Measurements from ENCODE around the gene AGRP.

The AGRP gene

DNA sequence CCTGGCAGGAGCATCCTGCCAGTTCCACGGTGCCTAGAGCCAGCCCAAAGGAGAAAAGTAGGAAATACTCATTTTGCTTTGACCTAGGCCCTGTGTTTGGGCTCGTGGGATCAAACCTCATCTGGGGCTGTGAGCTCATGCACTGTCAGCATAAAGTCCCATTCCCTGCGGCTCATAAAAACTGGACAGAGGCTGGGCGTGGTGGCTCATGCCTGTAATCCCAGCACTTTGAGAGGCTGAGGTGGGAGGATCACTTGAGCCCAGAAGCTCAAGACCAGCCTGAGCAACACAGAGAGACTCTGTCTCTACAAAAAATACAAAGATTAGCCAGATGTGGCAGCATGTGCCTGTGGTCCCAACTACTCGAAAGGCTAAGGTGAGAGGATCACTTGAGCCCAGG, 20.3 kb downstream of the AGRP start:
- DNase-seq (ENCODE audit: low spot score), result no peak

DNA sequence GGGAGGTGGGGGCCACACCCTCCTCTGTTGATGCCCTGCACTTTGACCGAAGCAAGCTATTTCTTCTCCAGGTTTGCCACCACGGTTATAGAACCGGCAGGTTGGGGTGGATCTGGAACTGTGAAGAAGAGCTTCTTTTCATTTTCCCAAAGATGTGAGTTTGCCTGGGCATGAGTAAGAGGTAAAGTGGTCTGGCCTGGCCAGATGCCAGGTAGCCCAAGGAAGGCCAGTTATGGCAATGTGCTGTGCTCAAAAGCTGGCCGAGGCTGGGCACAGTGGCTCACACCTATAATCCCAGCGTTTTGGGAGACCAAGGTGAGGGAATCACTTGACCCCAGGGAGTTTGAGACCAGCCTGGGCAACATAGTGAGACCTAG, 21.1 kb downstream of the AGRP start:
- DNase-seq (ENCODE audit: low spot score), result no peak

DNA sequence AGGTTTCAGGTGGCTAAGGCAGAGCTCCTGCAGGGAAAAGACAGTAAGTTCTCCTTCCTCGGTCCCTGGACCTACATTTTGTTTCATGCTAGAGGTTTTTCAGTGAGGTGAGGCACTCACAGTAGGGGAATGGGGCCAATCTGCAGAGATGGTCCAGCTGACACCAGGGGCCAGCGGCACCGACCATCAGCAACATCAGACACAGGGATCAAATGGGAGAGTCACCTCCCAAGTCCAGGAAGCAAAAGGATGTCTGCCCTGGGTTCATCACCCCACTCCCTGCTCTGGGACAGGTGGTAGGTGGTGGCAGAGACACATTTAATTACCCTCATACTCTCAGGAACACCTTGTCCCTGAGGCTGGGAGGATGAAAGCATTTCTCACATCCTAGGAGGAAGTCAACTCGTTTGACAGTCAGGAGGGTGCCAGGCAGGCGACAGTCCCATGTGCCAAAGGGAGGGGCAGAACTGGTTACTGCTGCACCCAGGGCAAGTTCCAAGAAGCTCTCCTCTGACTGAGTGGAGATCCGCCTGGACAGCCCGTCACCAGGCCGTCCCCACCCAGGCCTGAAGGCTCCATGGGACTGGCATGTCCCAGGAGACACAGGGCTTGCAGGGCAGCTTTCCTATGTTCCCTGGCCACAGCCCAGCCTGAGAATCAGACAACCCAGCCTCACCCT, 21.6 kb downstream of the AGRP start:
- no peak for DNase-seq (ENCODE audit: low spot score)

DNA sequence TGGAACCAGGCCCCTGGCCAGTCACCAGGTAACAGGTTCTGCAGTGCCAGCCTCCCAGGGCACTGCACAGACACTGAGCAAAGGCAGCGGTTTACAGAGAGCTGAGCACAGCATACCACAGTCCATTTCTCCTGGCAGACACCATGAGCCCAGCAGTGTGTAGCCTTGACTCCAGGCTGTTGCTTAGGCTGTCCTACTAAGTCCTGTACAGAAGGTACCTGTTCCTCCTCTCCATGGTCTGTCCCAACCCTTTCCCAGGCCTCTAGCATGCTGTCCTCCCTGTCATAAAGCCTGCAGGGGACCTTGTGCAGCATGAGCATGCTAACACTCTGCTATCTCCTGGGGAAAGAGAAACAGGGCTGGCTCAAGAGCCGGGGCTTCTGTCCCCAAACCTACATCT, 22.4 kb downstream of the AGRP start:
- no peak for DNase-seq (ENCODE audit: low spot score)

DNA sequence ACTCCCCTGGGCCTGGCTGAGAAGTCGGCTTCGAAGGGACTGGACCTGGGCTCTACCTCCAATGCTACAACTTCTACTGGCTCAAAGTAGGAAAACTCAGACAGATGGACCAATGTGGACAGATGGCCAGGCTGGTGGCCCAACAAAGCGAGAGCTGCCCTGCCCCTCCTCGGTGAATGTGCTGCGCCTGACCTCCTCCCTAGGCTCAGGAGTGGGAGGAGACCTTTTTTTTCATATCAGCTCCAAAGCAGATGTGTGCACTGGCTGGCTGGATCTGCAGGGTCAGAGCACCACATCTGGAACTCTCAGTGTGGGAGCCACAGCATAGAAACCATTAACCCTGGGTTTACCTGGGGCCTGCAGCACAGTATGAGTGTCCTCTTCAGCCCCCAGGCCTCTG, 23.2 kb downstream of the AGRP start:
- no peak for DNase-seq (ENCODE audit: low spot score)

DNA sequence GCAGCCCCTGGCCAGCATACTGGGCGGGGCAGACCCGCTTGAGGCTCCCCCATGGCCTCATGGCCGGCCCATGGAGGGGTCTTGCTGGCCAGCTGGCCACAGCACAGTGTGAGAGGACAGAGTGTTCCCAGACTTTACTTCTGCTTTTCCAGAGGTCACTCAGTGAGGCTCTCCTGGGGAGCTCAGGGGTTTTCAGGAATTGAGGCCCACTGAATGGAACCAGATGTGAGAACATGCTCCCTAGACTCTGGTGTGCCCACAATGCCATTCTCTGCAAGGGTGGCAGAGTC, 23.5 kb downstream of the AGRP start:
- no peak for DNase-seq (ENCODE audit: low spot score)

DNA sequence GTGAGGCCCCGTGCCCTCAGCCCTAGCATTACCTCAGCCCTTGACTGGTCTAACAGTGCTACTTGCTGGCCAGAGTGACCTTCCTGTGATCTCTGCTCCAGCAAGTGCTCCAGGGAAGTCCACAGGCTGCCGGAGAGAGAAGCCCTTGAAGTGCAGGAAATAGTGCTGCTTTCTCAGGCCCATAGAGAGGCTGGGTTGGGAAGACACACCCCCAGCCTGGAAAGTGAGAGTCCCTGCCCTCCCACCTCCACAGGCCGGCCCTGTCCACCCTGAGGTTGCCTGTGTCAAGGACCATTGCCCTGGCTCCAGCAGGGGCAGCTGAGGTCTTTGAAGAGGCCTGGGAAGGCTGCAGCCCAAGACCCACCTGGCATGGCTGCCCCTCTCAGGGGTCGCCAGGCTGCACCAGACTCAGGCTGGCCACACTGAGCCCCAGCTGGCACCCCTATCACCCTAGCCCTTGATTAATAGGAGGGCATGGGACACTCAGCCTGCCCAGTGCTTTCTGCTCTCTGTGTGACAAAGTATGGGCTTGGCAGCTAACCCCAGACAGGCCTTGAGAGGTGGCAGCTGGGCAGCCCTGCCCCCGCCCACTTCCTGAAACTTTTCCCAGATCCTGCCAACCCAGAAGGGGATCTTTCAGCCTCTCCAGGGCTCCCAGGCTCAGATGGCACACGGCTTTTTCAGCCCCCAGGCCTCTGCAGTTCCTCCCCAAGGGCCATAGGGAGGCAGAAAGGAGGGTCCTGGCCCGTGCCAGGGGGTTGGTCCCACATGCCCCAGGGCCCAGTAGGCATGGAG, 24.1 kb downstream of the AGRP start:
- DNase-seq (ENCODE audit: low spot score), result no peak

DNA sequence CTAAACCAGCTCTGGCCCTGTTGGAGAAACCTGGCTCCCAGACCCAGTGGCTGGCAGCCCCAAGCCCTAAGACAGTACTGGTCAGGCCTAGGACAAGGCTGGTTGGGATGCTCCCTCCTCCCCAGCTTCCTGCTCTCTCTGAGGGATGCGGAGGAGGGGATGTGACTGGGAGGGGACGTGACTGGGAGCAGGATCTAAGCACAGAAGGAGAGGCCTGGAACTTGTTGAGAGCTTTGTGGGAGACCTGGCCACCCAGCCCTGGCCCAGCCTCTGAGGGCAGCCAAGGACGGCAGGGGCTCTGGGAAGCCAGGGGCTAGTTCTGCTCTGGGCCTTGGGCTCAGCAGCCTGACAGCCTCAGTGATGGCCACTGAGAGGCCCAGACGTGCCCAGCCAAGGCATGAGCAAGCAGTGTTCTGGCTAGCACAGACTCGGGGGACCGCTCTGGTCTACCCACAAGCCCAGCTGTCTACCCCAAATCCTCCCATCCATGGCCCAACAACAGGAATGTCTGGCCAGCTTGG, 25.2 kb downstream of the AGRP start:
- DNase-seq (ENCODE audit: low spot score), result no peak

DNA sequence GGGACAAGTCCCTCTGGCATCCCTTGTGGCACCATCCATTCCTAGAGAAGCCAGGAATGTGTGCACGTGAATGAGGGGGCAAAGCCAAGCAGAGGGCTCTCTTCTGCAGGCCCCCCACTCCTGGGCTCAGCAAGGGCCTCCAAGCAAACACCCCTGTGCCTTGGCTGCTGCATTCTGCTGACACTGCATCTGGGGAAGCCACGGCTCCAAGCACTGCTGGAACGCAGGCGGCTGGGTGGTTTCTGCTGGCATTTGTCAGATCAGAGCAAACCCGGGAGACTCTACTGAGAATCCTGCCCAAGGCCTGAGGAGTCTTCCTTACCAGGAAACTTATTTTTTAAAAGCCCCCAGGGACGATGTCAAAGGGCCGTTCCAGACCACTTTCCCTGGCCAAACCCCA, 25.7 kb downstream of the AGRP start:
- no peak for DNase-seq (ENCODE audit: low spot score)

DNA sequence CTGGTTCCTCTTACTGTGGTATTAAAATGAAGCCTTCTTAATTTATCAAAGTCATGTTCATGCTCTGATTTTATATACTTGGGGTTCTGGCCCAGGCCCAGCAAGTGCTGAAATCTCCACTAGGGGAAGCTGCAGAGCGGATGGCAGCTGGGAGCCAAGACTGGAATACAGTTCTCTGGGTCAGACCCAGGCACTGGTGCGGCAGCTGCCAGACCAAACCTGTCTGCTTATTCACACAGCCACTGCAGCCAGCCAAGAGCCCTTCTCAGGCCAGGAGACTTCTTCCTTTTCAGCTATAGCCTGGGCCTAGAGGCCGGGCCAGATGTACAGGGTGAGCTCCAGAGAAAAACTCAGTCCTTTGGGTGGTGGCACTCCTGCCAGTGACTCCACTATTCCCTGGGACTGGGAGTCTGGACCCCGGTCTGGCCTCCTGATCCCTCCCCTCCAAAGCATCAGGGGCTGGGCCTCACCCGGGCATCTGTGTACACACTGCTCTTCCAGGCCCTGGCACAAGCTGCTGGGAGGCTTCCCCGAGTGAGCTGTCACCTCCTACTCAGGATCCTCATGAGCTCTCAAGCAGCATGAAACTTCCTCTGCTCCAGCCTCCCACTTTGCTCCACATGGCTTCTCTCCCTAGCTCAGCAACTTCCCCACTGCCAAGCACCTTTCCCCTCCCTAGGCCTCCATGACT, 26.8 kb downstream of the AGRP start:
- no peak for DNase-seq (ENCODE audit: low spot score)

DNA sequence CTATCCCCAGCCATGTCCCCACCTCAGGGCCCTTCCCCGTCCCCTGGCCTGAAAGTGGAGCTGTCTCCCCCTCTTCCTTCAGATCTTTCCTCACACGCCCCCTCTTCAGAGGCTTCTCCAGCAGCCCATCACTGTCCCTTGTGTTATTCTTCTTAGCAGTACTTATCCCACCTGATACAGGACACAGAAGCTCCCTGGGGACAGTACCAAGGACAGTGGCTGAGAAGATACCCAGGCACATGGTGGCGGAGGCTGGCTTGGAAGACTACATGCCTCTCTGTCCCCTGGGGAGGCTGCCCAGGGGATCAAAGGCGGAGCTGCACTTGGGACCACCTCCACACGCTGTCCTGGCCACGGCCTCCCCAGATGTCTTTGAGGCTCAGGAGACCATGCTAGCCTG, 28.5 kb downstream of the AGRP start:
- DNase-seq (ENCODE audit: low spot score), result no peak

DNA sequence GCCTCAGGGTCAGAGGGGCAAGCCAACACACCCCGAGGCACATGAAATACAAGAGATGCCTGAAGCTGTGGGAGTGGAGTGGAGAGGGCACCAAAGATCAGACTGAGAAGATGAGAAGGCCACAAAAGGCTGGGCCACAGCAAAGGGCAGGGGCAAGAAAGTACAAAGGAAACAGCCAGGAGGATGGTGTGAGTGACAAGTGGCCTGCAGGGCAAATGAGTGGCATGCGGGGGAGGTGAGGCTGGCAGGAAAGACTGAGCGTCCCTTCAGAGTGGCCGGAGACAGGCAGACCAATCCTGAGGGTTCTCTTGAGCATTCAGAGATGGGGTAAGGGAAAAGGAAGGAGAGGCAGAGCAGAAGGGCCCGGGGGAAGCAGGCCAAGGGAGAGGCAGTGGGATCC, 29.2 kb downstream of the AGRP start:
- no peak for DNase-seq (ENCODE audit: low spot score)

DNA sequence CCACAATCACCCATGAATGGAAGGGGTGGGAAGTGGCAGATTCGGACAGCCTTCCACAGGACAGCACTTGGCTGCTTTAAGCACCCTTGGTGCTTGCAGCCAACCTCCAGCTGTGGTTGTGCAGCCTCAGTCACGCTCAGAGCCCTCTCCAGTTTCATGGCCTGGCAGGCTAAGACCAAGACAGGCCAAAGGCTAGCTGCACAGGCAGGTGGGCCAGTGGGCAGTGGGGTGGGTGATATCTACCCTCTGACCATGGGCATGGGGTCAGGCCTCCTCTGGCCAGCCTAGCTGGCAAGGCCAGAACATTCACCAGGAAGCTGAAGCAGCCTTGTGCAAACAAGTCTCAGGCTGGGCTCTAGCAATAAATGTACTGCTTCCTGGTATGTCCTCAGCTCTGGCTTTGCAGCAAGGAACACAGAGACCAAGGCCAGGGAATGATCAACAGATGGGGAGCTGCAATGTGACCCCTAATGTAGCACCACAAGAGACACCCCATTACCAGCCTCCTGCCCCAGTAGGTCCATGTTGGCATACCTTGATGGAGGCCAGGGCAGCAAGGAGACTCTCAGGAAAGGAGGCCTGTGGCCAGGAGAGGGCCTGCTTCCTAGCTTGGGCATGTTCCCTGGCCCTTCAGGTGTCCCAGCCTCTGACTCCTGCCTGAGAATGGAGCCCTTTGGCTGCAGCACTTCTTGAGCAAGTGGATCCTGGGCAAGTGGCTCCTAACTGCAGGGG, 31.5 kb downstream of the AGRP start:
- no peak for DNase-seq (ENCODE audit: low spot score)

DNA sequence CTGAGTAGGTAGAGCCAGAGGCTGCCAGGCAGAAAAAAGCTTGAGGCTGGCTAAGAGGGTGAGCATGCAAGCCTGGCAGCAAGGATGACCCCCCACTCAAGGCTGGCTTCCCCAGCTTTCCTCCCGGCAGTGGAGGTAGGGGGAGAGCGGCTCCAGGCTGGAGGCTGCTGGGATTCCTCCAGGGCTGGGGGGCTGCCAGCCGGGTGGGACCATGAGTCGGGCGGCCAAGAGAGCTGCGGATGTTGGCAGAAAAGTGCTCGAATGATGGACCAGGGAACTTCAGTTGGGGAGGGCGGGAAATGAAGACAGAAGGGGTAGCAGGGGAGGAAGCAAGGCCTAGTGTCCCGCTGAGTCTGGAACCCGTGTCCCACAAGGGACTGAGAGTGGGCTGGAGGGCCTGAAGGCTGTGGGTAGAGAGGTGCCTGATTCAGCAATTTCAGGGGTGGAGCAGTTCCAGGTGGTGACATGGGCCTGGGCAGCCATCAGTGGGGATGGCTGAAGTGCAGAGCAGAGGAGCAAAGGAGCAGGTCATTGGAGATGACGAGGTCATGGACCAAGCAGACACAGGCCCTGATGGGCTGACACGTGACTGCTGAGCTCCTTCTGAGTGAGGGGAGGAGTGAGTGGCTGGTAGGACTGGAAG, 32.2 kb downstream of the AGRP start:
- no peak for DNase-seq (ENCODE audit: low spot score)

DNA sequence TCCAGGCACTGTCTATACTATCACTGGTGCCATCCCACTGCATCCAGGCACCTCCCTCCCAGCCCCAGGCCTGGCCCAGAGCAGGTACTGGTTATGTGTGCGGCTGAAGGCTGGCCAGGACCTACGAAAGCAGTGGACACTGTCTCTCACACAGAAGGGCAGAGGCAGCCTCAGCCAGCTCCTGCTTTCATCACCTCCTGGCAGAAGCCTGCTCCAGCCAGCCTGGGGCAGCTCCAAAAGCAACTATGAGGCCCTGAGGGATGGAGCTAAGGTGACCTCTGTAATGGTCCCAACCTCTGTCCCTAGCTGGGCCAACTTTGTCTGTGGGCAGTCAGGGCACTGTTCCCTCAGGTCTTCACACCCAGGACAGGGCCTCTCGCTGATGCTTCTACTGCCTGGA, 33.6 kb downstream of the AGRP start:
- no peak for DNase-seq (ENCODE audit: low spot score)

DNA sequence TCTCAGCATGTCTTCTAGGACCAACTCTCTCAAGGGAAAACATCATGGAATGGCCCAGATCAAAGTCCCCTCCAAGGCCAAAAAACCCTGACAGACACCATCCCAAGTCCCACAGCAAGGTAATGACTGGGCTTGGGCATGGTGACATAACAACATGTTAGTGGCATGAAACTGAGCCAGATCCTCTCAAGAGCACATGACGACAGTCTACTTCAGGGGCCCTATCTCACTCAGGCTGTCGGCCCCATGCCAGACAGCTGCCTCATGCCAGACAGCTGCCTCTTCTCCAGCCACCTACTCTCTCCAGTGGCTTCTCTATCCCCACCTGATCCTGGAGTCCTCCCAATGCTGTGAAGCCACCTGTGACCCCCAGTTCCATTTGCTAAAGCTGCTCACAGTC, 34.0 kb downstream of the AGRP start:
- DNase-seq (ENCODE audit: low spot score), result no peak

DNA sequence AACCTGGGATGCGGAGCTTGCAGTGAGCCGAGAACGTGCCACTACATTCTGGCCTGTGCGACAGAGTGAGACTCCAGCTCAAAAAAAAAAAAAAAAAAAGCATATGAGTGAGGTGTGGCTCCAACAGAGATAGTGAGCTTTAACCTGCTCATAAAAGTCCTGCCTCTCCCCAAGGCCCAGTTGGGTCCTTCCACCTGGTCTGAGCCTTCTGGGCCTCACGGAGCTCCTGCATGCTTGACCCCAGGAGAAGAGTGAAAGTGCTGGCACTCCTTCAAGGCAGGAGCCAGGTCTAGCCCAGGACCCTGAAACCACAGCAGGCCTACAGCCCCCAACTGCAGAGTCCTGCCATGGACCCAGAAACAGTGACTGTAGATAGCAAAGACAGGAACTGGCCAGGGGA, 34.8 kb downstream of the AGRP start:
- no peak for DNase-seq (ENCODE audit: low spot score)

DNA sequence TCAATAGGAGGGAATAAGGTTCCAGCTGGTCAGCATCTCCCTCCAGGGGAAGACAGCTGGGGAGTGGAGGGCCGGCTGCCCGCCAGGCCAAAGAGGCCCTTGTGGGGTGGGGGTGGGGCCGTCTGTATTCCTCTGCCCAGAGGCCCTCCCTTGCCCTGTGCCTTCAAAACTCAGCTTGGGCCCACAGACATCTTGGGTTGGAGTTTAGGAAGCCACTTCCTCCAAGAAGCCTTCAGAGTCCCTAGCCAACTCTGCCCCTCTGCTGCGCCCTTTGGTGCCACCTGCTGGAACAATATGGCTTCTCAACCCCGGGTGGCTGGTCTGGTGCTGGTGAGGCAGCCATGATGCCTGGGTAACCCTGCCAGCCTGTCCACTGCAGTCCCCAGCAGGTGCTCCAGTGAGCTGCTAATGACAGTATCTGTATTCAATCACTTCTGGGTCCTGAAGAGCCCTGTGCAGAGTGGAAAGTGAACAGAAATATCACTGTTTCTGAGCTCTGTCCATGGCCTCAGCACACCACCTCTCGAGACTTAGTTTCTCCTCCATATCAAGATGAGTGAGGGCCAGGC, 35.8 kb downstream of the AGRP start:
- peak; percentile 66 for DNase-seq (ENCODE audit: low spot score)

DNA sequence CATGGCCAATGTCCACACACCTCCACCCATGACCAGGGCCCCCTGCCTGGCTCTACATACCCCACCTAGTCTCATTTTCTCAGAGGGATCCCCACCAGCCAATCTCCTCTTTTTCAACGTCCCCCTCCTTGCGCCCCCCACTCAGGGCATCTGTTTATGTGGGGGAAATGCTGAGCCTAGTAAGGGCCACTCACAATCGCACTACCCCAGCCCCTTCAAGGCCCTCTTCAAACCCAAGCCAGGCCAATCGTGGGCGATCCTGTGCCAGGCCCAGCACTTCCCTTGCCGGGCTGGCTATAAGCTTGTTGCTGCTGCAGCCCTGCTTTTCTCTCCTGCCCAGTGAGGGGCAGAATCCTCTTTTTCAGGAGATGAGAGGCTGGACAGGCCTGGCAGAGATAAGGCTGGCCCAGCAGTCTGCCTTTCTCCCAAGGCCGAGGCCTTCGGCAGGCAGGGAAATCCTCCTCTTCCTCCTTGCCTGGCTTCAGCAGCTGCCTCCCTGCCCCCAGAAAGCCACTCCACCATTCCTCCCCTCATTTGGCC, 36.3 kb downstream of the AGRP start:
- no peak for DNase-seq (ENCODE audit: low spot score)

DNA sequence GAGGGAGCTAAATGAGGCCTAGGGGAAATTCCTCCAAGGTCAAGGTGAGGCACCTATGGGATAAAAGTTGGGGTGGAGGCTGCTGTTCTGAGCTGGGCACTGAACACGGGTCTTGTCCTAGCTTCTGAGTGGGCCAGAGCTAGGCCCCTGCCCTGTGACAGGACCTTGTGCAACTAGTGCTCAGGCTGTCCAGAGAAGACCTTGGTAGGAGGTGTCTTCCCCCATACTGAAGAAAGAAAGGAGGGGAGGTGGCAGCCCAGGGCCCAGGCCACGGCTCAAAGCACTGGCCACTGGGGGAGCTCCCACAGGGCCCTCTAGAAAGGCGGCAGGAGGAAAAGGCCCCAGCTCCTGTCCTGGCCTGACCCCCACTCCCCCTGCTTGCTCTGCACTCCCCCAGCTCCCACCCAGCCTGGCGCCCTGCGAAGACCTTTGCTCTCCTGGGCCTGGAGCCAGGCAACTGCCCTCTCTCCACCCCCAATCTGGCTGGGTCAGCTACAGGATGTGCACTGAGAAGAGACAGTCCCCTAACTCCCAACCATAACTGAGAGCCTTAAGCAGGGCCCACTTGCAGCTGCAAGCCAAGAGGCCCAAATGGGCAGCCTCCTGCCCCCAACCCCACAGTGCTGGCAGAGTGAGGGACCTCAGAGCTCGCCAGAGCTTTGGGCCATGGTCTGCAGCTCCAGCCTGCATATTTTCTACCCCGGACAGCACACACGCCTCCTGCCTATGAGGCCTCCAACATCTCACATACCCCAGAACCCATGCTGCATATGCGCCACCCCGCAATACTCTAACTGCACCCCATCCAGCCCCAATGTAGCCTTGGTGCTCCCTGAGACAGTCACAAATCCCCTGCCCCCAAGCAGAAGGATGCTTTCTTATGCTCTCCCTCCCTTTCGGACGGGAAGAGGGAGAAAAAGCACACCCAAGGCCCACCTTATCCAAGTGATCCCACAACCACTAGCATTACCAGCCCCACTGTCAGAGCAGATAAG, 37.1 kb downstream of the AGRP start:
- DNase-seq (ENCODE audit: low spot score), result no peak

Data from D341Med (cell line).